Parathyroid adenoma (tissue), 2 donors: Measurements from ENCODE around the gene NEU4.

ENCODE experiments used
- H2AFZ ChIP-seq: fragments of 300-600 bp; sonication (generic); one replicate; pipeline ENCODE4 v1.7.0; 2017; ENCODE audit warnings: antibody characterized with exemption, mild to moderate bottlenecking
- H3K27ac ChIP-seq: fragments of 300-600 bp; sonication (generic); one replicate; pipeline ENCODE4 v1.7.0; 2017
- H3K27me3 ChIP-seq: fragments of 300-600 bp; sonication (generic); one replicate; pipeline ENCODE4 v1.7.0; 2017; ENCODE audit warnings: low read length; ENCODE audit not compliant: control insufficient read depth, insufficient read depth
- H3K36me3 ChIP-seq: fragments of 300-600 bp; sonication (generic); one replicate; pipeline ENCODE4 v1.7.0; 2017; ENCODE audit warnings: low read length; ENCODE audit not compliant: control insufficient read depth, insufficient read depth
- H3K4me1 ChIP-seq: fragments of 300-600 bp; sonication (generic); one replicate; pipeline ENCODE4 v1.7.0; 2017; ENCODE audit warnings: control low read depth
- H3K4me2 ChIP-seq: fragments of 300-600 bp; sonication (generic); one replicate; pipeline ENCODE4 v1.7.0; 2017; ENCODE audit warnings: low read length
- H3K4me3 ChIP-seq: fragments of 300-600 bp; sonication (generic); one replicate; pipeline ENCODE4 v1.7.0; 2017; ENCODE audit warnings: low read depth, low read length
- H3K79me2 ChIP-seq: fragments of 300-600 bp; sonication (generic); one replicate; pipeline ENCODE4 v1.7.0; 2017; ENCODE audit warnings: control low read depth
- H3K9ac ChIP-seq: fragments of 300-600 bp; sonication (generic); one replicate; pipeline ENCODE4 v1.7.0; 2017; ENCODE audit warnings: mild to moderate bottlenecking
- H3K9me3 ChIP-seq: fragments of 300-600 bp; sonication (generic); one replicate; pipeline ENCODE4 v1.7.0; 2017; ENCODE audit warnings: low read length; ENCODE audit not compliant: control insufficient read depth
- TF ChIP-seq, protein P1 (sequence below): fragments of 300-600 bp; sonication (generic); IDR thresholded peaks from one replicate; pipeline ENCODE4 v1.7.0; 2017; ENCODE audit warnings: antibody characterized with exemption, mild to moderate bottlenecking
- donor health status: primary hyperparathyroidism.

NEU4 gene

GRCh38 chr2:241775223-241776177, 33.5 kb upstream of the NEU4 start:
- H3K27me3 ChIP-seq, result no peaks in the 10 kb centered on the region
- no peak overlapping the region for H3K9ac ChIP-seq
- H3K27ac ChIP-seq, result no peak overlapping the region

DNA sequence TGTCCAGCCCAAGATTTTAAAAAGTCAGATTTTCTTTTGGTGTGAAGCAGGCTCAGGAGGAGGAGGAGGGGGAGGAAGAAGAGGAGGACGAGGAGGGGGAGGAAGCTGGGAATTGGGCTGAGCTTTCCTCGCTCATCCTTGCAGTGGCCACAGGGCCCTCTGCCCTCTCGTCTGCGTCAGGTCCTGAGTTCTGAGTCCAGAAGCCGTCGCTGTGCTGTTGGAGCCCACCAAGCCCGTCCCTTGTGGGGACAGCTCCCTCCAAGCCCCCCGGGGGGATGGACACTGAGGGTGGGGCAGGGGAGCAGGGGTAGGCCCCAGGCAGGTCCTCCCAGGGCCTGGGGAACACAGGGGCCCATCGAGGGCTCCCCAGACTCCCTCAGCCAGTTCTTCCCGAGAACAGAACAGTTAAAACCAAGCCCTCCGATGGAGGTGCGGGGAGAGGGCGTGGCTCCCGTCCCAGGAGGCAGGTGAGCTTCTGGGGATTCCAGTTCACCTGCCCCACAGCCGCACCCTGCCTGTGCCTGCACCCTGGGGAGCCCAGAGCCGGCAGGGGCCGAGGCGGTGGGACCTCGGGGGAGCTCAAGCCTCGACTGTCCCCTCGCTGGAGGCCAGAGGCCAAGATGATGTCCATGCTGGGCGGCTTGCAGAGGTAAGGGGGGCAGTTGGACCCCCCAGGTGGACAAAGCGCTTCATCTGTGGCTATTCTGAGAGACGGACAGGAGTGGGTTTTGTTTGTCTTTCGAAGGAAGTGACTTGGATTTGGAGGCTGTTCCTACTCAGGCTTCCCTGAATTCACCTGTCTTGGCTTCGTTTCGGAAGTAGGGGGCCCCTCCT, 32.4 kb upstream of the NEU4 start, which contains the start of gene GAL3ST2:
Gene GAL3ST2, plus strand, starts transcription at position 487 of the 834 bp plus-strand sequence. Its CDS starts 134 bp downstream, at position 621.
- Histone ChIP-seq H3K4me2 (no peak within 1 kb of the TSS), H3K79me2 (no peaks in the 10 kb centered on the region), H3K27me3 (no peaks in the 10 kb centered on the region), H2AFZ (no peak within 1 kb of the TSS), H3K9ac (no peak within 1 kb of the TSS), H3K27ac (no peak within 1 kb of the TSS), H3K4me3 (no peak within 1 kb of the TSS), H3K36me3 (no peaks in the 10 kb centered on the region), H3K4me1 (peaks cover 10% of the 10 kb centered on the region), H3K9me3 (no peaks in the 10 kb centered on the region)
- TF ChIP-seq, protein P1, sequence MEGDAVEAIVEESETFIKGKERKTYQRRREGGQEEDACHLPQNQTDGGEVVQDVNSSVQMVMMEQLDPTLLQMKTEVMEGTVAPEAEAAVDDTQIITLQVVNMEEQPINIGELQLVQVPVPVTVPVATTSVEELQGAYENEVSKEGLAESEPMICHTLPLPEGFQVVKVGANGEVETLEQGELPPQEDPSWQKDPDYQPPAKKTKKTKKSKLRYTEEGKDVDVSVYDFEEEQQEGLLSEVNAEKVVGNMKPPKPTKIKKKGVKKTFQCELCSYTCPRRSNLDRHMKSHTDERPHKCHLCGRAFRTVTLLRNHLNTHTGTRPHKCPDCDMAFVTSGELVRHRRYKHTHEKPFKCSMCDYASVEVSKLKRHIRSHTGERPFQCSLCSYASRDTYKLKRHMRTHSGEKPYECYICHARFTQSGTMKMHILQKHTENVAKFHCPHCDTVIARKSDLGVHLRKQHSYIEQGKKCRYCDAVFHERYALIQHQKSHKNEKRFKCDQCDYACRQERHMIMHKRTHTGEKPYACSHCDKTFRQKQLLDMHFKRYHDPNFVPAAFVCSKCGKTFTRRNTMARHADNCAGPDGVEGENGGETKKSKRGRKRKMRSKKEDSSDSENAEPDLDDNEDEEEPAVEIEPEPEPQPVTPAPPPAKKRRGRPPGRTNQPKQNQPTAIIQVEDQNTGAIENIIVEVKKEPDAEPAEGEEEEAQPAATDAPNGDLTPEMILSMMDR, result no peak

More at GRCh38 chr2:241775223-241776177, 33.5 kb upstream of the NEU4 start:
- Histone ChIP-seq H3K4me2 (no peak overlapping the region), H2AFZ (no peak overlapping the region), H3K79me2 (no peaks in the 10 kb centered on the region), H3K4me3 (no peak overlapping the region), H3K9me3 (no peaks in the 10 kb centered on the region), H3K36me3 (no peaks in the 10 kb centered on the region), H3K4me1 (peaks cover 15% of the 10 kb centered on the region)
- TF ChIP-seq, protein P1, result no peak

GRCh38 chr2:241777170-241777685, 31.8 kb upstream of the NEU4 start:
- TF ChIP-seq, protein P1, result no peak

GRCh38 chr2:241777686-241778627, 31.0 kb upstream of the NEU4 start:
- H3K27me3 ChIP-seq, result no peaks in the 10 kb centered on the region
- H3K4me1 ChIP-seq, result no peaks in the 10 kb centered on the region
- H3K4me3 ChIP-seq, result no peak overlapping the region
- no peaks in the 10 kb centered on the region for H3K9me3 ChIP-seq
- H3K79me2 ChIP-seq, result no peaks in the 10 kb centered on the region
- no peak overlapping the region for H2AFZ ChIP-seq
- no peaks in the 10 kb centered on the region for H3K36me3 ChIP-seq
- H3K9ac ChIP-seq, result no peak overlapping the region
- TF ChIP-seq, protein P1, result no peak
- no peak overlapping the region for H3K27ac ChIP-seq
- no peak overlapping the region for H3K4me2 ChIP-seq

More at GRCh38 chr2:241777170-241777685, 31.8 kb upstream of the NEU4 start:
- H3K9ac ChIP-seq, result no peak overlapping the region
- H3K9me3 ChIP-seq, result no peaks in the 10 kb centered on the region
- no peaks in the 10 kb centered on the region for H3K27me3 ChIP-seq
- no peaks in the 10 kb centered on the region for H3K79me2 ChIP-seq
- H3K36me3 ChIP-seq, result no peaks in the 10 kb centered on the region
- no peak overlapping the region for H3K27ac ChIP-seq
- no peak overlapping the region for H3K4me3 ChIP-seq
- H3K4me2 ChIP-seq, result no peak overlapping the region
- H3K4me1 ChIP-seq, result peaks cover 4% of the 10 kb centered on the region
- no peak overlapping the region for H2AFZ ChIP-seq
